A673 (cell line): Measurements from ENCODE around the gene FAM124B.

Source experiments
- CTCF ChIP-seq: fragments of 300-800, 200-600 bp; sonication (generic); conservative IDR thresholded peaks from 2 replicates; pipeline ENCODE4 v1.5.1; 2017; ENCODE audit warnings: low read depth, mild to moderate bottlenecking, antibody characterized with exemption, low read length, moderate library complexity, mixed read lengths
- EZH2 ChIP-seq: fragments of 200-600 bp; sonication (generic); IDR thresholded peaks from 2 replicates; pipeline ENCODE4 v1.6.1; 2017; ENCODE audit warnings: borderline replicate concordance, low read depth, mild to moderate bottlenecking, mixed read lengths, antibody characterized with exemption, low read length; ENCODE audit not compliant: poor library complexity, severe bottlenecking

- TF ChIP-seq CTCF = peak; percentile 84
- no peak for TF ChIP-seq EZH2
These were observed 32.8 kb downstream of the FAM124B start for GRCh38 chr2:224369028-224369632.
